PC-9 (cell line): ENCODE data around the gene PLCH2. TPM values are rescaled to one million over a fixed set of nuclear protein-coding genes. Genes with fewer than 3 reads are reported as not detected.

Experiments used
- BruUV-seq: library from RNA; stranded (reverse); fragments of 400-500 nt; replicated peaks from 2 replicates; lab custom pipeline; 2021; lab: Mats Ljungman, UMichigan
- CTCF ChIA-PET: fragments of 300-600 bp; sonication (Branson Sonifier 250); formaldehyde crosslinking; loops from one replicate; lab custom pipeline; 2022; ENCODE audit warnings: antibody characterized with exemption; lab: Charles Lee
- POLR2A ChIA-PET: fragments of 300-600 bp; sonication (Branson Sonifier 250); formaldehyde crosslinking; loops from one replicate; lab custom pipeline; 2022; ENCODE audit warnings: antibody characterized with exemption; ENCODE audit not compliant: unreplicated experiment; lab: Charles Lee
- DNase-seq, 2 experiments: peaks; one replicate each; pipeline versions ENCODE4 v3.0.0 to v3.0.0-alpha.2; 2015 to 2022; ENCODE audit warnings: mixed read lengths in 1 of 2
- H2AFZ ChIP-seq: fragments of 200-600 bp; sonication (generic); 2 replicates; pipeline ENCODE4 v1.8.1; 2017; ENCODE audit warnings: antibody characterized with exemption
- H3F3A ChIP-seq: fragments of 200-600 bp; sonication (generic); 2 replicates; pipeline ENCODE4 v1.8.1; 2017; ENCODE audit warnings: antibody characterized with exemption, mild to moderate bottlenecking, low read depth; ENCODE audit not compliant: insufficient read depth
- H3K27ac ChIP-seq: fragments of 200-600 bp; sonication (generic); 2 replicates; pipeline ENCODE4 v1.6.1; 2016; ENCODE audit warnings: mixed run types
- H3K27me3 ChIP-seq: fragments of 200-600 bp; sonication (generic); 2 replicates; pipeline ENCODE4 v1.6.1; 2016; ENCODE audit warnings: low read depth, mixed run types; ENCODE audit not compliant: insufficient read depth
- H3K36me3 ChIP-seq: fragments of 200-600 bp; sonication (generic); 2 replicates; pipeline ENCODE4 v1.6.1; 2016; ENCODE audit warnings: low read depth, mixed run types
- H3K4me1 ChIP-seq: fragments of 200-600 bp; sonication (generic); replicated peaks from 2 replicates; pipeline ENCODE4 v1.6.1; 2016; ENCODE audit warnings: mixed run types; ENCODE audit not compliant: insufficient read depth
- H3K4me2 ChIP-seq: fragments of 200-600 bp; sonication (generic); 2 replicates; pipeline ENCODE4 v1.6.1; 2017; ENCODE audit warnings: mixed run types
- H3K4me3 ChIP-seq: fragments of 200-600 bp; sonication (generic); 2 replicates; pipeline ENCODE4 v1.6.1; 2016; ENCODE audit warnings: mixed run types
- H3K79me2 ChIP-seq: fragments of 200-600 bp; sonication (generic); 2 replicates; pipeline ENCODE4 v1.6.1; 2017; ENCODE audit warnings: low read depth, mixed run types
- H3K9me2 ChIP-seq: fragments of 200-600 bp; sonication (generic); 2 replicates; pipeline ENCODE4 v1.8.1; 2017; ENCODE audit warnings: mild to moderate bottlenecking; ENCODE audit not compliant: insufficient read depth
- H3K9me3 ChIP-seq: fragments of 200-600 bp; sonication (generic); 2 replicates; pipeline ENCODE4 v1.8.1; 2016; ENCODE audit warnings: low read depth; ENCODE audit not compliant: insufficient read depth
- H4K20me1 ChIP-seq: fragments of 200-600 bp; sonication (generic); 2 replicates; pipeline ENCODE4 v1.8.1; 2017; ENCODE audit not compliant: insufficient read depth
- CTCF ChIP-seq: fragments of 200-600 bp; sonication (generic); conservative IDR thresholded peaks from 2 replicates; pipeline ENCODE4 v1.6.1; 2017; ENCODE audit warnings: mixed run types, antibody characterized with exemption, mild to moderate bottlenecking, moderate library complexity
- EZH2 ChIP-seq: fragments of 200-600 bp; sonication (generic); IDR thresholded peaks from 2 replicates; pipeline ENCODE4 v1.8.0; 2017; ENCODE audit warnings: antibody characterized with exemption, low read depth
- intact Hi-C: fragments of 100-400 bp; cut with micrococcal nuclease; formaldehyde crosslinking; loops from one replicate; pipeline ENCODE4 v1.10.0; 2022; ENCODE audit not compliant: unreplicated experiment
- total RNA-seq: library from RNA; stranded (reverse); gene quantifications from 2 replicates; pipeline ENCODE4 v1.2.3, GENCODE V29; 2021

Gene PLCH2
- total RNA-seq, 1 experiment from 2014 or later, result 0.98 TPM

GRCh38 chr1:2482588-2482987 is 6.5 kb downstream of the PLCH2 start:
- no TSS peak for BruUV-seq
- H3K79me2 ChIP-seq, result no peaks in the 10 kb centered on the region
- CTCF ChIA-PET, result no interaction called here
- no peak overlapping the region for H3K4me2 ChIP-seq
- H2AFZ ChIP-seq, result no peak overlapping the region
- no peaks in the 10 kb centered on the region for H3K9me3 ChIP-seq
- H4K20me1 ChIP-seq, result no peaks in the 10 kb centered on the region
- no peak for TF ChIP-seq CTCF
- no peak for TF ChIP-seq EZH2
- H3K9me2 ChIP-seq, result no peaks in the 10 kb centered on the region
- intact Hi-C loops, result no loop called here
- no peaks in the 10 kb centered on the region for H3F3A ChIP-seq
- no peak overlapping the region for H3K4me3 ChIP-seq
- no peak overlapping the region for H3K27ac ChIP-seq
- POLR2A ChIA-PET, result no interaction called here
- DNase-seq, result no peak
- H3K4me1 ChIP-seq, result no peaks in the 10 kb centered on the region
- peaks cover 11% of the 10 kb centered on the region; the same call in 1 of the 2 replicates for H3K27me3 ChIP-seq
- no peaks in the 10 kb centered on the region for H3K36me3 ChIP-seq

- TF ChIP-seq EZH2, result no peak
- no peak for TF ChIP-seq CTCF
- H3K9me2 ChIP-seq, result no peaks in the 10 kb centered on the region
- peaks cover 7% of the 10 kb centered on the region; the same call in 1 of the 2 replicates for H3K27me3 ChIP-seq
- no peak overlapping the region for H3K4me3 ChIP-seq
- H3K4me1 ChIP-seq, result no peaks in the 10 kb centered on the region
- H3K4me2 ChIP-seq, result no peak overlapping the region
- no peaks in the 10 kb centered on the region for H4K20me1 ChIP-seq
- intact Hi-C loops, result no loop called here
- BruUV-seq, result no TSS peak
- CTCF ChIA-PET, result no interaction called here
- H3K9me3 ChIP-seq, result no peaks in the 10 kb centered on the region
- no peak for DNase-seq
- no peaks in the 10 kb centered on the region for H3K79me2 ChIP-seq
- POLR2A ChIA-PET, result no interaction called here
- no peak overlapping the region for H2AFZ ChIP-seq
- no peaks in the 10 kb centered on the region for H3K36me3 ChIP-seq
- no peaks in the 10 kb centered on the region for H3F3A ChIP-seq
- no peak overlapping the region for H3K27ac ChIP-seq
Measured at GRCh38 chr1:2483026-2483425, 6.9 kb downstream of the PLCH2 start.

- H3K4me3 ChIP-seq, result no peak overlapping the region
- no peak overlapping the region for H3K4me2 ChIP-seq
- no peaks in the 10 kb centered on the region for H3K9me2 ChIP-seq
- no TSS peak for BruUV-seq
- no peaks in the 10 kb centered on the region for H3K79me2 ChIP-seq
- H3K27ac ChIP-seq, result no peak overlapping the region
- no peak for DNase-seq
- TF ChIP-seq EZH2, result no peak
- no peaks in the 10 kb centered on the region for H3F3A ChIP-seq
- H3K27me3 ChIP-seq, result peaks cover 4% of the 10 kb centered on the region; the same call in 1 of the 2 replicates
- H3K4me1 ChIP-seq, result no peaks in the 10 kb centered on the region
- no peaks in the 10 kb centered on the region for H3K36me3 ChIP-seq
- no peaks in the 10 kb centered on the region for H4K20me1 ChIP-seq
- ChIA-PET POLR2A (no interaction called here), CTCF (no interaction called here)
- intact Hi-C loops, result no loop called here
- no peak overlapping the region for H2AFZ ChIP-seq
- no peaks in the 10 kb centered on the region for H3K9me3 ChIP-seq
Measured at GRCh38 chr1:2483970-2484369, 7.9 kb downstream of the PLCH2 start.

GRCh38 chr1:2486041-2486440 is 10.0 kb downstream of the PLCH2 start:
- CTCF ChIA-PET, result no interaction called here
- BruUV-seq, result no TSS peak
- no peaks in the 10 kb centered on the region for H3K9me2 ChIP-seq

More at GRCh38 chr1:2486041-2486440, 10.0 kb downstream of the PLCH2 start:
- Histone ChIP-seq H4K20me1 (no peaks in the 10 kb centered on the region), H3F3A (no peaks in the 10 kb centered on the region), H3K79me2 (no peaks in the 10 kb centered on the region), H3K4me3 (no peak overlapping the region), H3K4me1 (no peaks in the 10 kb centered on the region), H3K36me3 (no peaks in the 10 kb centered on the region), H2AFZ (no peak overlapping the region), H3K4me2 (no peak overlapping the region), H3K27ac (no peak overlapping the region), H3K9me3 (no peaks in the 10 kb centered on the region), H3K27me3 (peaks cover 22% of the 10 kb centered on the region)
- TF ChIP-seq CTCF (no peak), EZH2 (no peak)
- intact Hi-C loops, result no loop called here
- POLR2A ChIA-PET, result no interaction called here
- DNase-seq, result no peak
